Fibroblast of mammary gland (primary cell): ENCODE results near the gene USP54.
A peak's percentile ranks its signal among the peaks of the same experiment; 100 is the strongest.

Experiments
- DNase-seq: peaks from one replicate; pipeline ENCODE4 v3.0.0-alpha.2; 2010; ENCODE audit warnings: low read depth
- H3K4me3 ChIP-seq: 2 replicates; pipeline ENCODE4 v1.5.1; 2011; ENCODE audit warnings: low read depth, mild to moderate bottlenecking, low read length, moderate library complexity; ENCODE audit not compliant: control insufficient read depth
- CTCF ChIP-seq: conservative IDR thresholded peaks from 2 replicates; pipeline ENCODE4 v1.5.1; 2011; ENCODE audit warnings: low read depth, low read length, inconsistent platforms; ENCODE audit not compliant: control insufficient read depth, insufficient read depth

The USP54 gene

GRCh38 chr10:73534857-73535256 is 56.3 kb downstream of the USP54 start:
- TF ChIP-seq CTCF = no peak
- DNase-seq = no peak
- no peak overlapping the region for H3K4me3 ChIP-seq

- peak; percentile 82 for DNase-seq
- no peak overlapping the region for H3K4me3 ChIP-seq
- TF ChIP-seq CTCF = peak; percentile 84
These were observed 61.9 kb downstream of the USP54 start for GRCh38 chr10:73529089-73529832.

- no peak for TF ChIP-seq CTCF
- H3K4me3 ChIP-seq = no peak overlapping the region
- peak; percentile 7 for DNase-seq
These were observed 68.9 kb downstream of the USP54 start for GRCh38 chr10:73522263-73522662.

- no peak for TF ChIP-seq CTCF
- H3K4me3 ChIP-seq = no peak overlapping the region
- DNase-seq = no peak
These were observed 71.8 kb downstream of the USP54 start for GRCh38 chr10:73519336-73519735.

GRCh38 chr10:73517166-73517888 is 73.8 kb downstream of the USP54 start:
- DNase-seq = no peak
- no peak for TF ChIP-seq CTCF
- no peak overlapping the region for H3K4me3 ChIP-seq

GRCh38 chr10:73512207-73512743 is 78.9 kb downstream of the USP54 start:
- no peak overlapping the region for H3K4me3 ChIP-seq
- DNase-seq = no peak
- TF ChIP-seq CTCF = no peak
